Measurements from ENCODE around the gene FNDC3B. TPM values are rescaled to one million over a fixed set of nuclear protein-coding genes. Genes with fewer than 3 reads are reported as not detected.

FNDC3B gene
- total RNA-seq, 1 donor from 2014 or later = 204 TPM

GRCh38 chr3:172202797-172203196 lies 163.4 kb downstream of the FNDC3B start:
- no peak overlapping the region for H3K4me3 Mint-ChIP-seq (ENCODE audit: unreplicated experiment)
- TF ChIP-seq CTCF (IDR thresholded peaks at IDR 0.05; ENCODE audit: unreplicated experiment) = no peak
- H3K9me3 Mint-ChIP-seq (ENCODE audit: unreplicated experiment) = no peaks in the 10 kb centered on the region
- peaks cover 32% of the 10 kb centered on the region for H3K36me3 Mint-ChIP-seq (ENCODE audit: low read depth, unreplicated experiment)
- DNase-seq (ENCODE audit: low spot score) = no peak
- no peak overlapping the region for H3K27ac Mint-ChIP-seq (ENCODE audit: unreplicated experiment)
- H3K27me3 Mint-ChIP-seq (ENCODE audit: unreplicated experiment) = peaks cover 3% of the 10 kb centered on the region
- H3K4me1 Mint-ChIP-seq (ENCODE audit: unreplicated experiment) = peaks cover 48% of the 10 kb centered on the region

GRCh38 chr3:172203522-172204258 lies 164.3 kb downstream of the FNDC3B start:
- no peak for DNase-seq (ENCODE audit: low spot score)
- Mint-ChIP-seq H3K9me3 (ENCODE audit: unreplicated experiment) (no peaks in the 10 kb centered on the region), H3K36me3 (ENCODE audit: low read depth, unreplicated experiment) (peaks cover 24% of the 10 kb centered on the region), H3K4me1 (ENCODE audit: unreplicated experiment) (peaks cover 43% of the 10 kb centered on the region), H3K4me3 (ENCODE audit: unreplicated experiment) (no peak overlapping the region), H3K27me3 (ENCODE audit: unreplicated experiment) (peaks cover 3% of the 10 kb centered on the region), H3K27ac (ENCODE audit: unreplicated experiment) (peak overlapping the region; percentile 6)
- TF ChIP-seq CTCF (IDR thresholded peaks at IDR 0.05; ENCODE audit: unreplicated experiment) = no peak

GRCh38 chr3:172204716-172205115 lies 165.3 kb downstream of the FNDC3B start:
- Mint-ChIP-seq H3K36me3 (ENCODE audit: low read depth, unreplicated experiment) (peaks cover 23% of the 10 kb centered on the region), H3K27me3 (ENCODE audit: unreplicated experiment) (peaks cover 8% of the 10 kb centered on the region), H3K27ac (ENCODE audit: unreplicated experiment) (peak overlapping the region; percentile 30), H3K9me3 (ENCODE audit: unreplicated experiment) (no peaks in the 10 kb centered on the region), H3K4me3 (ENCODE audit: unreplicated experiment) (peak overlapping the region; percentile 44), H3K4me1 (ENCODE audit: unreplicated experiment) (peaks cover 43% of the 10 kb centered on the region)
- no peak for DNase-seq (ENCODE audit: low spot score)
- no peak for TF ChIP-seq CTCF (IDR thresholded peaks at IDR 0.05; ENCODE audit: unreplicated experiment)

- H3K4me3 Mint-ChIP-seq (ENCODE audit: unreplicated experiment) = no peak overlapping the region
- no peak for TF ChIP-seq CTCF (IDR thresholded peaks at IDR 0.05; ENCODE audit: unreplicated experiment)
- H3K9me3 Mint-ChIP-seq (ENCODE audit: unreplicated experiment) = no peaks in the 10 kb centered on the region
- peaks cover 24% of the 10 kb centered on the region for H3K36me3 Mint-ChIP-seq (ENCODE audit: low read depth, unreplicated experiment)
- no peak for DNase-seq (ENCODE audit: low spot score)
- no peak overlapping the region for H3K27ac Mint-ChIP-seq (ENCODE audit: unreplicated experiment)
- peaks cover 23% of the 10 kb centered on the region for H3K4me1 Mint-ChIP-seq (ENCODE audit: unreplicated experiment)
- H3K27me3 Mint-ChIP-seq (ENCODE audit: unreplicated experiment) = peaks cover 10% of the 10 kb centered on the region
These were observed 169.4 kb downstream of the FNDC3B start for GRCh38 chr3:172208586-172209332.

Data from endothelial cell (in vitro differentiated cells).